Globus pallidus (tissue), 1 donor: ENCODE data around the gene ENTPD7.

Experiments used
- DNase-seq: peaks from one replicate; pipeline ENCODE4 v3.0.0-alpha.2; 2015; ENCODE audit warnings: low spot score

ENTPD7 gene

DNA sequence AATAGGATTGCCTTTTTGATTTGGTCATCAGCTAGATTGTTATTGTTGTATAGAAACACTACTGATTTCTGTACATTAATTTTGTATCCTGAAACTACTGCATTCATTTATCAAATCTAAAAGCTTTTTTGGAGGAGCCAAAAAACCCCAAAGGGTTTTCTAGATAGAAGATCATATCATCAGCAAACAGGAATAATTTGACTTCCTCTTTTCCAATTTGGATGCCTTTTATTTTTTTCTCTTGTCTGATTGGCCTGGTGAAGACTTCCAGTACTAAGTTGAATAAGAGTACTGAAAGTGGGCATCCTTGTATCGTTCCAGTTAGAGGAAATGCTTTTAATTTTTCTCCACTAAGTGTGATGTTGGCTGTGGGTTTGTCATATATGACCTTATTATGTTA lies 10.6 kb upstream of the ENTPD7 start:
- DNase-seq: no peak

GRCh38 chr10:99652800-99653390 lies 6.4 kb upstream of the ENTPD7 start:
- no peak for DNase-seq

- no peak for DNase-seq
Observed at GRCh38 chr10:99654390-99655175, 4.7 kb upstream of the ENTPD7 start.

DNA sequence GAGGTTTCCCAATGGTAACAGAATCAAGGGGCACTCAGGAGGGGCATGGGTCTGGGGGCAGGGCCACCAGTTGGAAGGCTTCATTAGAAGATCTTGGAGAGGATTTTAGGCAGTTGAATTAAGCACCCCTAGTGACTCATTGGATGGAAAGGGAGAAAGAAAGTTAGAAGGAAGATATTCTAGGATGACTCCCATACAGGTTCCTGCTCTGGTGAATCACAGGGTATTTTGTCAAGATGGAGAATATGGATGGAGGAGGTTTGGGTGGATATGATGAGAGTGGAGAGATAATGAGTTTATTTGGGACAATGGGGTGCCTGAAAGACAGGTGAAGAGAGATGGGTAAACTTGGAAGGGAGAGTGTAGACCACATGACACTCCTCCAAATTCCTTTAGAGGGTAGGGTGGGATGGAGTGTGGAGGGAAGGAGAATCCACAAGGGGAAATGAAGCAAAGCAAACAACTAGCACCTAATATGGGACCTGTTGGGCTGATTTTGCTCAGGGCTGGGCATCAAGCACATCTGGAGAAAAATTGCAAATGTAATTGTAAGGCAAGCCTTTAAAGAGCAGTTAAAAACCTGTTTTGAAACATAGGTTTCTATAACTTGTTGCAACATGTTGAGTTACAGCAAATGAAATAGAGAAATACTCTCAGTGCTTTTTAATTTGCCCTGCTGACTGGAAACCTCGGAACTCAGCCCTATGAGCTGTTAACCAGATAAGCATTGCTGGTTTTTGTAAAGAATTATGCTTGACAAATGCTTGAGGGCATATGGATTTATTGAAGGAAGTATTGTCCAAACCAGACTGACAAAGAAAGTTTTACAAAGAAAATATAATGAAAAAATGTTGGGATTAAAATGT lies 2.9 kb upstream of the ENTPD7 start:
- DNase-seq: no peak

GRCh38 chr10:99658622-99659030 lies 683 bp upstream of the ENTPD7 start:
- no peak for DNase-seq

DNA sequence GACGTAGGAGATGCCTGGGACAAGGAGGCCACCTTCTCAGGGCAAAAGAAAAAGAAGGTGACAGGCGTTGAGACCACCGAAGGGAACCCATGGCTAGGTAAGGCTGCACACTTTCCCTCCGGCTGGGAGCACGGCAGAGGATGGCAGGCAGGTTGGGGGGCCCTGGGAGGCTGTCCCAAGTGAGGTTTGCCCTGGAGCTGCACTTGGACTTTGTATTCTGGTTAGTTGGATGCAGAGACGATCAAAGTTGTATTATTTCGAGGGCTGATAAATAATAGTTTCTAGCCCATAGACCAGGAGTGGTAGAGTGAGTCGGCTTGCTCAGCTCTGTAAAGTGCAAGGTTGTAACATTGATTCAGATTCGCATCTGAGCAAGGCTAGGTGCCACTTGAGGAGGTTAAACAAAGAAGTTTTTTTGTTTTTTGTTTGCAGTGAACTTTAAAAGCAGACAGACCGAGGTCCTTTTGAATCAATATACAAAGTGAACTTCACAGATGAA lies 608 bp downstream of the ENTPD7 start:
- DNase-seq: no peak

DNA sequence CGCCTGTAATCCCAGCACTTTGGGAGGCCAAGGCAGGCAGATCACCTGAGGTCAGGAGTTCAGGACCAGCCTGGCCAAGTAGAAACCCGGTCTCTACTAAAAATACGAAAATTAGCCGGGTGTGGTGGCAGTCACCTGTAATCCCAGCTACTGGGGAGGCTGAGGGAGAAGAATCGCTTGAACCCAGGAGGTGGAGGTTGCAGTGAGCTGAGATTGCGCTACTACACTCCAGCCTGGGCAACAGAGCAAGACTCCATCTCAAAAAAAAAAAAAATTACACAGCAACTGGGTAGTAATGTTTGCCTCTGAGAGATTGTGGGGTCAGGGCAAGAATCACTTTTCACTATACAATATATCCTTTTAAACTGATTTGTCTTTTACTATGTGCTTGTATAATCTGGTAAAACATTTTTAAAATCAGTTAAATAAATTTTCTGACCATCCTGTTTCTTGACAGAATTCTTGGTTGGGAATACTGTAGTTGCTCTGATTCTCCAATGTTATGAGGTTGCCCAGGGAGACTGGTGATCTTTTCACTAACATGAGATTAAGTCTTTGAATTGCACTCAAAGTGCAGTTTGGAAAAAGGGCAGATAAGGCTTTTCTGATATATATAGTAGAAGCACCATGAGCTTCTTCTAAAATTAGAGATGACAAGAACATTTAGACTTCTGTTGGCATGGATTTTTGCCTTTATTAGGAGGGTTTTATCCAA lies 1.5 kb downstream of the ENTPD7 start:
- no peak for DNase-seq

DNA sequence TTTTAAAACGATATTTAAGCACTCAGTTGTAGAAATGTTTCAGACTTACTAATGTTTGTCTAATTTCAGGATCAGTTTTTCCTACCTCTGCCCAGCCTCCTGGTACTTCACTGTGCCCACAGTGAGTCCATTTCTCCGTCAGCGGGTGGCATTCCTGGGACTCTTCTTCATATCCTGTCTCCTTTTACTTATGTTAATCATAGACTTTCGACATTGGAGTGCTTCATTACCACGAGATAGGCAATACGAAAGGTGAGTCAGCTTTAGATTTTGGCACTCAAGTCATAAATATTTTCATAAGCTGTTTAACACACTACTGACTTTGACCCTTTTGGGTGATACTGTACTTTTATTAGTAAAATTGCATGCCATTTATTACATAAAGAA lies 2.1 kb downstream of the ENTPD7 start:
- DNase-seq: no peak

DNA sequence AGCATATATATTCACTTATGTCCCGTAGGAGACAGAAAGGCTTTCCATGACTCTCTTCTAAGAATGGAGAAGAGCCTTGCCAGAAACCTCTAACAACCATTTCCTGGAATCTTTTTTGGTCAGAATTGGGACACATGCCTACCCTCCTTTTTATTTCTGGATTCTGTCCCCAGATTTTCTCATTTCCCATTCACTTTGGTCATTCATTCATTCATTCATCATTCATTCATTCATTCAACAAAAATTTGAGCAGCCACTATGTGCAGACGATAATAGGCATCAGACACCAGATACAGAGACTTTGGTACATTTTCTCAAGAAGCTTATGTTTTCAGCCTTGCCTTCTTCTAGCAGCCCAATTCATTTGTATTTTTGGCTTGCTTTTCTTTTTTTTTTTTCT lies 6.0 kb downstream of the ENTPD7 start:
- DNase-seq: no peak

GRCh38 chr10:99667108-99667751 lies 7.9 kb downstream of the ENTPD7 start:
- DNase-seq: no peak

DNA sequence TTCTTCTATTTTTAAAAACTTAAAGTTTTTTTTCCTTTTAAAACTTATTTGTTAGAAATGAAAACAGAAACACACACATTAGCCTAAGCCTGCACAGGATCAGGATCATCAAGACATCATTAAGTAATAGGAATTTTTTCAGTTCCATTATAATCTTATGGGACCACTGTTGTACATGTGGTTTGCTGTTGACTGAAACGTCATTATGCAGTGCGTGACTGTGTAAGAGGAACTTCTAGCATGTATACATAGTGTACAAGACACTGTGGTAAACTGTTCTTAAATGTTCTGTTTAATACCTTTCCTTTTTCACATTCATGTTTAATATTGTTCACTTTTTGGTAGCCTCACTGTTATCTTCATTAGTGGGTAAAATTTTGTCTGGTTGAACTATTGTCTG lies 12.1 kb downstream of the ENTPD7 start:
- DNase-seq: no peak

- DNase-seq: no peak
Observed at GRCh38 chr10:99672884-99673283, 13.6 kb downstream of the ENTPD7 start.

GRCh38 chr10:99673492-99673891 lies 14.2 kb downstream of the ENTPD7 start:
- no peak for DNase-seq

GRCh38 chr10:99674762-99675161 lies 15.5 kb downstream of the ENTPD7 start:
- DNase-seq: no peak

DNA sequence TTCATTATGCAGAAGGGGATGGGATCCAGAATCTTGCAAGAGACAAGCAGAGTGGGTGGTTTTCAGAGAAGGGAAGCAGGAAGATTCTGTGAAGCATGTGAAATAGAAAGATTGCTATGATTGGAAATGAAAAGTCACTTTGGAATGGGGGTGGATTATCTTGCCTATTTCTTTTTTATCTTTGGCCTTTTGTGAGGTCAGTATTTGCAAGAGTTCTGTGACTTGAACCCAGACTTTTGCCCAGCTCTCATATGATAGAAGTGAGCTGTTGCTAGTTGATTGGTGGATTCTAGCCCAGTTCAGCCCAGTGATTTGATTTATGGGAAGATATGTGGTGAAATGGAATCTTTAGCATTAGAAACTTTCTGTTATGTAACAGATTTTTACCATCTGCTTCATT lies 17.1 kb downstream of the ENTPD7 start:
- no peak for DNase-seq

DNA sequence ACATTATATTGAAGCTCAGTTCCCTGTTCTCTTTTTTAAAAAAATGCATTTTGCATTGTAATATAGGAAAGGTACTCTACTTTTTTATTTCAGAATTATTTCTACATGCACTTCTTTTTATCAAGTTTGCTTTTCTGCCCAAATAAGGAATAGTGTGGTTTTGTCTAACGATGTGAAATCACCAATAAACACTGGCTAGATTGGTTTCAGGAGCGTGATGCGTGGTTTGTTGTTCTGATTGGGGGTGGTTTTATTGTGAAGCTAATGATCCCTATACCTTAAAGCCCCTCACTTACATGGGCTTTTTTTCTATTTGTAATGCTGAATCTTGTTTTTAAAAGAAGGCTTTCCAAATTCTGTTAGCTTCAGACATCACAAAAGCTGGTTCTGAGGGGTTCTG lies 17.6 kb downstream of the ENTPD7 start:
- no peak for DNase-seq

DNA sequence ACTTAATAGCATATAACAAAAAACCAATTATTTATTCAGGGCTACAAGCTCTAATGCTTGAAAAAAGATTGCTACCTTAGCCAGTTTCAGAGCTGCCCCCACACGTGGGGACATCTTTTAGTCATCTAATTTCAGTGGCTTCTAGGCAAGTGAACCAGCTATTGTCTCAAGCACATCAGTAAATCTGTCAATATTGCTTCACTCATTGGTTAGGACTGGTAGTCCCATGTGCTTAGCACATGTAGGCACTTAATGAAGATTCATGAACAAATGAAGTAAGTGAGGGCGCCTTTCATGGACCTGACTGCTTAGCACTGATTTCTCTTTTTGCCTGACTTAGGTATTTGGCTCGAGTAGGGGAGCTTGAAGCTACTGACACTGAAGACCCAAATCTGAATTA lies 19.6 kb downstream of the ENTPD7 start:
- no peak for DNase-seq

DNA sequence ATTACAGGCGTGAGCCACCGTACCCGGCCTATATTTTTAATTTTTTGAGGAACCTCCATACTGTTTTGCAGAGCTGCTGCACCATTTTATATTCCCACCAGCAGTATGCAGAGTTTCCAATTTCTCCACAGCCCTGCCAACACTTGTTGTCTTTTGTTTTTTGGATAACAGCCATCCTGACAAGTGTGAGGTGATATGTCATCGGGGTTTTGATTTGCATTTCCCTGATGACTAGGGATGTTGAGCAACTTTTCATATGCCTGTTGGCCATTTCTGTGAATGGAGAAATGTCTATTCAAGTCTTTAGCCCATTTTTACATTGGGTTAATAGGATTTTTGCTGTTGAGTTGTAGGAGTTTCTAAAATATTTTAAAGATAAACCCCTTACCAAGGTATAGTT lies 22.2 kb downstream of the ENTPD7 start:
- no peak for DNase-seq

GRCh38 chr10:99682032-99682431 lies 22.7 kb downstream of the ENTPD7 start:
- DNase-seq: no peak

GRCh38 chr10:99682752-99683151 lies 23.4 kb downstream of the ENTPD7 start:
- no peak for DNase-seq

DNA sequence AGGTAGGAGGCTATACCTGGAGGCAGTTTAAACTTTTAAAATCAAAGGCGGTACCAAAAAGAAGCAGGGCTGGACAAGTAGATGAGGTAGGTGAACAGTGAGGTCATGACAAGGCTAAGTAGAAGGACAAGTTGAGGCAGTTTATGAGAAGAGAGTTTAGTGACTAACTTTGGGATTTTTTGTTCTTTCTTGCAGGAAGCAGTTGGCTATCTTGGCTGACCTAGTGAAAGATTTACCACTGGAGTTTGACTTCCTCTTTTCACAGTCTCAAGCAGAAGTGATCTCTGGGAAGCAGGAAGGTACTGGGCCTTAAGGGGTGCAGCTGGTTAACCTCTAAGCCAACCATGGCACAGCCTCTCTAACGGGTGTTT lies 26.3 kb downstream of the ENTPD7 start:
- peak; percentile 30 for DNase-seq

- DNase-seq: no peak
Observed at GRCh38 chr10:99689461-99689860, 30.2 kb downstream of the ENTPD7 start.
